Skeletal muscle satellite cell (primary cell): ENCODE data around the gene PPIC.

ENCODE experiments used
- H3K27me3 ChIP-seq: 2 replicates; pipeline ENCODE4 v1.7.0; 2013; ENCODE audit warnings: low read length; ENCODE audit not compliant: control insufficient read depth, insufficient read depth
- H3K36me3 ChIP-seq: 2 replicates; pipeline ENCODE4 v1.7.0; 2013; ENCODE audit warnings: mild to moderate bottlenecking, control low read depth, low read length; ENCODE audit not compliant: insufficient read depth
- H3K4me1 ChIP-seq: 2 replicates; pipeline ENCODE4 v1.7.0; 2013; ENCODE audit warnings: low read length; ENCODE audit not compliant: control insufficient read depth, insufficient read depth
- H3K4me2 ChIP-seq: 2 replicates; pipeline ENCODE4 v1.7.0; 2013; ENCODE audit warnings: mild to moderate bottlenecking, low read length
- H3K4me3 ChIP-seq: 2 replicates; pipeline ENCODE4 v1.7.0; 2013; ENCODE audit warnings: low read length
- H3K9ac ChIP-seq: 2 replicates; pipeline ENCODE4 v1.7.0; 2013; ENCODE audit warnings: mild to moderate bottlenecking, low read depth, low read length, moderate library complexity
- H3K9me3 ChIP-seq: replicated peaks from 2 replicates; pipeline ENCODE4 v1.7.0; 2013; ENCODE audit warnings: mild to moderate bottlenecking, control low read depth, low read length

PPIC gene

DNA sequence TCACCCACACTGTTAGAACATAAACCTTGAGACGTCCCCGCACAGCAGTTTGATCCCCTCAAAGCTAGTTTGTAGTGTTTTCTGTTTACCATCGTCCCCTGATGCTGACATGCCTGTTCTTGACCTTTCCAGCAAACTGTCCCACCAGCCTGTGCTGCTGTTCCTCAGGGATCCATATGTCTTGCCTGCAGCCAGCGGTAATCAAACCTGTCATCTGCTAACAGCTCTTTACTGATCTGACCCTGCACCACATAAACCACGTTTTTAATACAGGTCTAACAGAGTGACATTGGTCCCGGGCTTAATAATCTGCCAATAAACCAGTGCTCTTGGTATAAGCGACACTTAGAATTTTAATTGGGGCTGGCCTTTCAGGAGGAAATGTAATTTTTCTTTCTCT lies 34.7 kb downstream of the PPIC start:
- Histone ChIP-seq H3K9me3 (no peaks in the 10 kb centered on the region), H3K9ac (no peak overlapping the region), H3K36me3 (peaks cover 7% of the 10 kb centered on the region), H3K4me3 (no peak overlapping the region), H3K4me2 (no peak overlapping the region), H3K27me3 (no peaks in the 10 kb centered on the region), H3K4me1 (no peaks in the 10 kb centered on the region)

DNA sequence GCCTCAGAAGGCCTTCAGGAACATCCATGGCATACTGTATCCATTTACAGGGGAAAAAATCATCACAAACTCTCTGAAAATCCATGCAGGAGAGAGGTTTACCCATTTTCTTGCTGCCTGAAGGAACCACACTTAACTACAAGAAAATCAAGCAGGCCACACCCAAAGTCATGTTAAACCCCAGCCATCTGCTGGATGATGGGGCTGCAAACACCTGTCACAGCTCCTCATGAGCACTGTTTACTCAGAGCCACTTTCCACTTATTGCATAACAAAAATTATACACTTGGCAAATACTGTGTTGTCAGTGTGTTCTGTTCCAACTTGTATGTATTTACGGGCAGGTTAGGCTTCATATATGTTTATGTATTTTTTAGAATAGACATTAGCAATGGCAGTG lies 35.8 kb downstream of the PPIC start:
- no peaks in the 10 kb centered on the region for H3K4me1 ChIP-seq
- peaks cover 3% of the 10 kb centered on the region for H3K36me3 ChIP-seq
- H3K9me3 ChIP-seq = no peaks in the 10 kb centered on the region
- H3K4me2 ChIP-seq = no peak overlapping the region
- H3K27me3 ChIP-seq = no peaks in the 10 kb centered on the region
- no peak overlapping the region for H3K4me3 ChIP-seq
- no peak overlapping the region for H3K9ac ChIP-seq

DNA sequence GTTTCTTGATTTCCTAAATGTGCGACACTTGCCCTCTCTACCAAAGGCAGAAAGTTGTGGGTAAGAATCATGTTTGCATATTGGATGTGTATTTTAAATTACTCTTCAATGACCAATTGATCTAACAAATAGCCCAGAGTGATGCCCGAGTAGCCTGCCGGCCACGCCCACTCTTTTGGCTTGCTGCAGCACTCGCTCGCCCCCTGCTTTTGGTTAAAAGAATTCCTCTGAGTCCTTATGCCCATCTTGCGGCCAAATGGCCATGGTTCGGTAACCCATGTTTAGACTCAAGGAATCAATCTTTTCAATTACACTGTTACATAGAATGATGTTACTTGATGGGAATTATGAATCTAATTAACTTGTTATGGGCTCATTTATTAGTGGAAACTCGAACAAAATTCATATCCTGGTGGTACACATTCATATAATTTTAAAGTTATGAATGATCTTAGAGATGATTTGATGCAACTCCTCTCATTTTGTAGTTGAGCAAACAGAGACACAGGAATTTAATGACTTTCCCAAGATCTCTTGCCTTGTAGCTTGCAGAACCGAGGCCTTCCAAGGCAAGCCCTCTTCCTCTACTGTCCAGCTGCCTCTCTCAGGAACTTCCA lies 36.5 kb downstream of the PPIC start:
- Histone ChIP-seq H3K4me1 (no peaks in the 10 kb centered on the region), H3K9ac (no peak overlapping the region)

DNA sequence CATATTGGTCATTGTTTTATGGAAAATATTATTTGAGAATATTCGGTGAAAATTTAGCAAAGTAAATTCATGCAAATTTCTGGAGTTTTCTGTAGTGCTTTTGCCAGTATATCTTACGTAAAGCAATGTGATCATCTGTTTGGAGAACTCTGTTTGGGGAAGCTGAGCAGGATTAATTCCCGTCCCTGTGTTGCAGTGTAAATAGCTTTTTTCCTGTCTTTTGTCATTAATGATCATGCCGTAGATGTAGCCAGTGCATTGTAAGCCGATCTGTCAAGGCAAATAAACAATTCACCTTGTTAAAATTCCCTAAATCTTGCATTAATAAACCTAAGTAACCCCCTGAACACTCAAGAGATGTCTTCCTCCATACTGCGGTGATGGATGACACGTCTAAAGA lies 39.2 kb downstream of the PPIC start:
- no peak overlapping the region for H3K9ac ChIP-seq
- H3K4me1 ChIP-seq = no peaks in the 10 kb centered on the region
- H3K4me3 ChIP-seq = no peak overlapping the region
- H3K9me3 ChIP-seq = no peaks in the 10 kb centered on the region
- H3K36me3 ChIP-seq = no peaks in the 10 kb centered on the region
- no peaks in the 10 kb centered on the region for H3K27me3 ChIP-seq
- H3K4me2 ChIP-seq = no peak overlapping the region

More for the DNA sequence above, 36.5 kb downstream of the PPIC start:
- H3K4me2 ChIP-seq = no peak overlapping the region
- H3K27me3 ChIP-seq = no peaks in the 10 kb centered on the region
- peaks cover 3% of the 10 kb centered on the region for H3K36me3 ChIP-seq
- H3K9me3 ChIP-seq = no peaks in the 10 kb centered on the region
- no peak overlapping the region for H3K4me3 ChIP-seq

DNA sequence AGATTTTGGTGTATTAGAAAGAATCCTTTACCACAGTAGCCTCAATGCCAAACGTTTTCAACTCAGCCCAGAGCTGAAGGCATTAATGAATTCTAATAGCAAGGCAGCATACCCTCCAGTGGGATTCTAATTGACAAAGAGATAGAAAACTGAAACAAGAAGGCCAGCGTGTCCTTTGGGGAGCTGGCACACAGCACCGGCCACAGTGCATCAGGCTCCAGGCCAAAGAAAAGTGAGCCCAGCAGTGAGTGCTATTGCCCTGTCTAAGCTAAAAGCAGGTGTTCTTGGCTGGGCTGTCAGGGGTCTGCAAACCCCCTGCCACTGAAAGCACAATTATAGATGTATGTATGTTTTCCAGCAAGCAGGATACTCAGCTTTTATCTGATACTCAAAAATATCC lies 40.4 kb downstream of the PPIC start:
- Histone ChIP-seq H3K4me2 (no peak overlapping the region), H3K4me3 (no peak overlapping the region), H3K9ac (no peak overlapping the region), H3K27me3 (no peaks in the 10 kb centered on the region), H3K4me1 (no peaks in the 10 kb centered on the region), H3K9me3 (no peaks in the 10 kb centered on the region), H3K36me3 (no peaks in the 10 kb centered on the region)

DNA sequence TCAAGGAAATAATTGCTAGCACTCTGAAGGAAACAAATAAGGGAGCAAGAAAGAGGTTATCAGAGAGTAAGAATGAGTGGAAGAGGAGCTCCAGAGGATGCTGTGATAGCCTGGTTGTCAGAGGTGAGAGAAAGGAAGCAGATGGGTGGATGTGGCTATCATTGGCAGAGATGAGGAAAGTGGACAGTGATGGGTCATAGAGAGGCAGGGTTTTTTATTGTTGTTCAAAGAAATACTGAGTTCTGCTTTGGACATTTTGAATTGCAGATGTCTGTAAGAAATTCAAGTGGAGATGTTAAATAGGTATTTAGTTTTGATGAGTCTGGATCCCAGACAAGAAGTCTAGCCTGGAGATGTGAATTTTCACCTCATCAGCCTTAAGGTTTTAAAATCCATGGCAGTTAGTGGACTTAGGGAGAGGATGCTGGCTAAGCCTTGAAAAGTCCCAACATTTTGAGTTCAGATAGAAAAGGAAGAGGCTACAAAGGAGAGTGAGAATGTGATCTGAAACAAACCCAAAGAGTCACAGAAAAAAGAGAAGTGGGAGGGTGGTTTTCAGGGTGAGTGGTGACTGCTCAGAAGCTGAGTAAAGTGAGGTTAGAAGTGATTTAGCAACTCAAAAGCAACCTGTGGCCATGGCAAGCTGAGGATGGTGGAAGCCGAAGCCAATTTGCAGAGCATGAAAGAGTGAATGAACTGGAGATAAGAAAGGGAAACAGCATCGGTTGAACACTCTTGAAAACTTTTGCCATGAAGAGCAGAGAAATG lies 50.4 kb downstream of the PPIC start:
- Histone ChIP-seq H3K4me1 (no peaks in the 10 kb centered on the region), H3K27me3 (no peaks in the 10 kb centered on the region), H3K4me3 (no peak overlapping the region), H3K9ac (no peak overlapping the region), H3K36me3 (no peaks in the 10 kb centered on the region), H3K4me2 (no peak overlapping the region), H3K9me3 (no peaks in the 10 kb centered on the region)

DNA sequence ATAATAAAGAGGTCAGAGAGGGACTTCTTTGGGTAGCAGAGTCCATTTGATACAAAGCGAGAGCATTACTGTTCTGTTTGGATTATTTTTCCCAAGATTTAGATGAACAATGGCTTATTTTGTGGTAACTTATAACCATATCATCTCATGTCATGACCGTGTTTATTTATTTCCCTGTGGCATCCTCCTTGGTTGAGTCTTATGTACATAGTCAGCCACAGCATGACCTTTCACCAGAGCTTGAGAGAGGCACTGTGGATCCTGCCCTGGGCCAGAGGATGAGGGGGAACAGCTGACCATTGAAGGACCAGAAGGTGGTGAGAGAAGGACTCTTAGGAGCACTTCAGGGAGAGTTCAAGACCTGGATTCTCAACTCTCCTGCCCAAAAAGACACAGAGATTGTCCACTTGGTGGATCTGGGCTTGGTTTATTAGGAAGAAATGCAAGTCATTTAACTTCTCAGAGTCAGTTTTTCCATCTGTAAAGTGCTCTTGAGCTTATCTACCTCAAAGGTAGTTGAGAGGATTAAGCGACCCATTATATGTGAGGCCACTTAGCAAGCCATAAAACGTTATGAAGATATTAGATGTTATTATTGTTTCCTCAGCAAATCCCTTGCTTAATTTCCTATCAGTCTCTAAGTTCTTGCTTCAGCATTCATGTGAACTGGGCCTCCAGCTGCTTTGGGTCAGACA lies 51.4 kb downstream of the PPIC start:
- Histone ChIP-seq H3K4me1 (no peaks in the 10 kb centered on the region), H3K4me3 (no peak overlapping the region), H3K4me2 (no peak overlapping the region), H3K36me3 (no peaks in the 10 kb centered on the region), H3K9me3 (no peaks in the 10 kb centered on the region), H3K9ac (no peak overlapping the region), H3K27me3 (no peaks in the 10 kb centered on the region)

DNA sequence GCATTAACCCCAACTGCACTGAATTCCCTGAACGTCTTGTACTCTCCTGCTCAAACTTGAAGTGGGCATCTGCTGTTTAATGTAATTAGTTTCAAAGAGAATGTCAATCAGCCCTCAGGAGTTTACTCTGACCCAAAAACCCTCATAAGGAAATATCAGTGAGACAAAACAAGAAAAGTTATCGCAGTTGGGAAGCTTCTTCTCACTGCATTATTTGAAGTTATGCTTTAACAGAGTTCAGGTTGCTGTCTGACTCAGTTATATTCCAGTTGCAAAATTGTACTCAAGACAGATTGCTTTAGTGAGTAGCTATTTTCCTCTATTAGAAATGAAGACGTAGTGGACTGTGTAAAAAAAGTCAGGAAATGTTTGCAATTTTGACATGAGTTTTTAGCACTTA lies 52.1 kb downstream of the PPIC start:
- no peaks in the 10 kb centered on the region for H3K4me1 ChIP-seq
- H3K36me3 ChIP-seq = no peaks in the 10 kb centered on the region
- no peak overlapping the region for H3K9ac ChIP-seq
- H3K27me3 ChIP-seq = no peaks in the 10 kb centered on the region
- no peak overlapping the region for H3K4me2 ChIP-seq
- H3K4me3 ChIP-seq = no peak overlapping the region
- H3K9me3 ChIP-seq = no peaks in the 10 kb centered on the region

DNA sequence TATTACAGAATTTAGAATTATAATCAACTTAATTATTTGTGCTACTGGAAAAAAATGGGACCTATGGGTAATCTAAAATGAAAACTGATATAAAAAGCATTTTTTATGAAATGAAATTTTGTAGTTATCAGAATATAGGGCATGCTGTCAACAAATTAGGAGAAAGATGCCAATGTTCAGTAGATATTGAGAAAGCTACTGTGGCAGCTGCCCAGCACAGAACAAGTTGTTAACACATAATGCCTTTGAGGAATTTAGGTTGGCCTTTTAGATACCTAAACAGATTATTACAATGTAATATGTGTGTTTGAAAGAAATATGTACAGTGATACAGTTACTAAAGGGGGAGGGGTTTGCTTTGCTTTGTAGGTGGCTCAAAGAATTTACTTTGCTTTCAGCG lies 54.1 kb downstream of the PPIC start:
- Histone ChIP-seq H3K27me3 (no peaks in the 10 kb centered on the region), H3K4me3 (no peak overlapping the region)

DNA sequence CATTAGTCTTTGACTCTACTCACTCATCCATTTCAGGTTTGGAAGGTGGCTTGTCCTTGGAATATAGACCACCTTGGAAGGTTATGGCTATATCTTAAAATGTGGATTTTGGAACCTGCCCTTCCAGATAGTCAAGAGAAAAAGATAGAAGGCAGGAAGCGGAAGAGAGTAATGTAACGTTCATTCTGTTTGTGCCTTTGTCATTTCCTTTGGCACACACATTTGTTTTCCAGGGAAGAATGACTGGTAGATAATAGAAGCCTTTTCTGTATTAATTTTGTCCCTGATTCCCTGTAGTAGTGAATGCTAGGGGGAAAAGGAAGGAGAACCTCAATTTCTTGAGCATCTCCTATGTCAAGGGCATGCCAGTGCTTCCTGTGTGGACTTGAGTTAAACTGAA lies 54.7 kb downstream of the PPIC start:
- Histone ChIP-seq H3K4me1 (no peaks in the 10 kb centered on the region), H3K9ac (no peak overlapping the region)

More for the DNA sequence above, 54.1 kb downstream of the PPIC start:
- Histone ChIP-seq H3K9me3 (no peaks in the 10 kb centered on the region), H3K4me2 (no peak overlapping the region), H3K4me1 (no peaks in the 10 kb centered on the region), H3K36me3 (no peaks in the 10 kb centered on the region), H3K9ac (no peak overlapping the region)

DNA sequence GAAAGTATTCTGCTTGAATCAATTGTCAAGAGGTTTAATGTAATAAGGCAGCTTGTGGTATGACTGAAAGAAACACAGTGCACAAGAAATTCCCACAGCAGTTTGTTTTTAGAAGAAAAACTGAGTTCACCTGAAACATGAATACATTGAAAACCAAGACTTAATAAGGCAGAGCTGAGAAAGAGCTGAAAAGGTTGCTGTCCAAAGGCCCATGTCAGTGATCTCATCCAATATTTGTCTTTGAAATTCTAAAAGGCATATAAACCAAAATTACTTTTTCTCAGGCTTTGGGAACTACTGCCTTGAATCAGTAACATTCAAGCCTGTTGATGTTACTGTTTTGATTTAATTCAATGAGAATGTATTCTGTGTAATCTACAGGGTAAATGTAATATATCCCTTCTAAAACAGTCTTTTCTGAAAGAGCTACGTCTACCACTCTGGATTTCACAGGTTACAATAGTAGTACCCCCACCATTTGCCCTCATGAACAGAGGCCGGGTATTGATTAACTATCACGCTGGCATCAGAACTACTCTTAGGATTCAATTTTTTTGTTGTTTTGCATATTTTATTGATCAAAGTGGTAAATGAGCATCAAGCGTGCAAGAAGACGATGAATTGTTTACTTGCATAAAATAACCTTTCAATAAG lies 57.8 kb downstream of the PPIC start:
- H3K27me3 ChIP-seq = no peaks in the 10 kb centered on the region
- no peaks in the 10 kb centered on the region for H3K9me3 ChIP-seq
- no peaks in the 10 kb centered on the region for H3K4me1 ChIP-seq
- H3K36me3 ChIP-seq = no peaks in the 10 kb centered on the region
- no peak overlapping the region for H3K4me2 ChIP-seq
- H3K4me3 ChIP-seq = no peak overlapping the region
- H3K9ac ChIP-seq = no peak overlapping the region

More for the DNA sequence above, 54.7 kb downstream of the PPIC start:
- no peaks in the 10 kb centered on the region for H3K9me3 ChIP-seq
- H3K4me3 ChIP-seq = no peak overlapping the region
- no peaks in the 10 kb centered on the region for H3K36me3 ChIP-seq
- no peak overlapping the region for H3K4me2 ChIP-seq
- no peaks in the 10 kb centered on the region for H3K27me3 ChIP-seq
